NCI-H128 (cell line): Measurements from ENCODE around the gene NFE2L1.
A peak's percentile ranks its signal among the peaks of the same experiment; 100 is the strongest.
"Not testable (repeated sequence)": the region's sequence is repeated elsewhere in the genome, so short reads cannot be mapped to it uniquely, and the experiment has no call there.

ENCODE experiments used
- DNase-seq: peaks from one replicate; lab custom pipeline; 2025; ENCODE audit not compliant: unreplicated experiment; lab: John Stamatoyannopoulos, UW

Gene NFE2L1

DNA sequence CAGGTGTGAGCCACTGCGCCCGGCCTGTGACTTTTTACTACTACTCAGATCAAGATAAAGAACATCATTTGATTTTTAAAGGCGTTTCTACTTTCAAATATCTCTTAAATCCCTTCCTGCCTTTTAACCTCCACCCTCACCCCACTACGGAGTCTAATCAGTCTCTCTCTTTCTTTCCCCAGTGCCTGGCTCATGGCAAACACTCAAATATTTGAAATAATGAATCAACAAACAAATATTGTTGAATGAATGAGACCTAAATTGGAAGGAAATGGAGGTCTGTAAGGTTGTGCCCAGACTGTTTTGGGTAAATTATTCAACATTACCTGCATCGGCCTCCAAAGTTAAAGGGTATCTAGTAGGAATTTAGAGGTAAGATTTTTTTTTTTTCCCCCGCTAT, 25.3 kb upstream of the NFE2L1 start:
- no peak for DNase-seq

DNA sequence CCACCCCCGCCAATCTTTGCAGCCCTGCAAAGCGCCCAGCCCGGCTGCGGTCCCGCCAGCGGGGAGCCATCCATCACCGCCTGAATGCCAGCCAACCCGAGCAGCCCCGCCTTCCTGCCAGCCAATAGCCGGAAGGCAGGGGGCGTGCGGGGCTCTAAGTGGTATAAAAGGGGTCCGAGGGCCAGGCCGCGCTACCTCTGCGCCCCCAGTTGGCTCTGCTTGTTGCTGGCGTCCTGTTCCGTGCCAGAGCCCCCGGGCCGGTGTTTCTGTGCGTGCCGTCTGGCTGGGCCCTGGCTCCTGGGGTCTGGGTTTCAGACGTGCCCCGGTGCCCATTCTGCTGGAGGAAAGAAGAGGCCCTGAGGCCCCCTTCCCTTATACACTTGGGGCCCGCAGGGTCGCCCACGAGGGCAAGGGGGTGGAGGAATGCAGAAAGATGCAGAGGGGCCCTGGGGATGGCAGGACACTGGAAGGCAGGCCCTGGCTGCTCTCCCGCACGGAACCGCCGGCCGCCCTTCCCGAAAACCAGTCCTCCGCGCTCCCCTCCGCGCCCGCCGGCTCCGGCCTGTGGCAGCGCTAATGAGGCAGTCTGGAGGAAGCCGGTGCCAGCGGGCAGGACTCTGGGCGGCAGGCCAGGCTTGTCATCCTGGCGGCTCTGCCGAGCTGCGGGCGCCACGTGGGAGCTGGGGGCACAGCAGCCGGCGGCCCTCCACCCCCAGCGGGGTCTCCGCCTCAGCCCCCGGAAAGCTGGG, 24.6 kb upstream of the NFE2L1 start:
- DNase-seq, result peak; percentile 34

GRCh38 chr17:48024149-48025039, 23.8 kb upstream of the NFE2L1 start:
- no peak for DNase-seq

GRCh38 chr17:48025040-48025903, 22.9 kb upstream of the NFE2L1 start:
- peak; percentile 84 for DNase-seq

DNA sequence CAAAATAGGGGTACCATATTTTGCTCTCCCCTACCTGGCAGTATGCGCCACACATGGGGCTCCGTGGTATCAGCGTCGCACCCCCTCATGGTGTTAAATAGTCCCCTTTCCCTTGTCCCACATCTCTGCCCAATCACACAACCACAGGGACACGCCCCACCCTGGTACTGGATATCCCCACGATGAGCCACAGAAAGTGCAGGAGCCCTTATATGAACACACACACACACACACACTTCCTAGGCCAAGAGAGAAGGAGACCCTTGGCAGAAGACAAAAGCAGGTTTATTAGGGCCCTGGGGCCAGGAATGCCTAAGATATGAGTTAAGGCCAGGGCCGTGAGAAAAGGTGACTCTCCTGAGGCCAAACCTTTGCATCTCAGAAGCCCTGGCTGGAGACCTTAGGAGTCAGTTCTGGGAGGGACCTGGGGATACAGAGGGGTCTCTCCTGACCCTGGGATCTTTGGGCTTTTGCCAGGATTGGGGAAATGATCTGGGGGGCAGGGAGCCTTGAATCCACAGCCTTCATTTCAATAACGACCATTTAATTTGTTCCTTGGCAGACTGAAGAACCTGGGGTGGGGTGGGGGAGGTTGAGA, 22.2 kb upstream of the NFE2L1 start:
- DNase-seq, result no peak

DNA sequence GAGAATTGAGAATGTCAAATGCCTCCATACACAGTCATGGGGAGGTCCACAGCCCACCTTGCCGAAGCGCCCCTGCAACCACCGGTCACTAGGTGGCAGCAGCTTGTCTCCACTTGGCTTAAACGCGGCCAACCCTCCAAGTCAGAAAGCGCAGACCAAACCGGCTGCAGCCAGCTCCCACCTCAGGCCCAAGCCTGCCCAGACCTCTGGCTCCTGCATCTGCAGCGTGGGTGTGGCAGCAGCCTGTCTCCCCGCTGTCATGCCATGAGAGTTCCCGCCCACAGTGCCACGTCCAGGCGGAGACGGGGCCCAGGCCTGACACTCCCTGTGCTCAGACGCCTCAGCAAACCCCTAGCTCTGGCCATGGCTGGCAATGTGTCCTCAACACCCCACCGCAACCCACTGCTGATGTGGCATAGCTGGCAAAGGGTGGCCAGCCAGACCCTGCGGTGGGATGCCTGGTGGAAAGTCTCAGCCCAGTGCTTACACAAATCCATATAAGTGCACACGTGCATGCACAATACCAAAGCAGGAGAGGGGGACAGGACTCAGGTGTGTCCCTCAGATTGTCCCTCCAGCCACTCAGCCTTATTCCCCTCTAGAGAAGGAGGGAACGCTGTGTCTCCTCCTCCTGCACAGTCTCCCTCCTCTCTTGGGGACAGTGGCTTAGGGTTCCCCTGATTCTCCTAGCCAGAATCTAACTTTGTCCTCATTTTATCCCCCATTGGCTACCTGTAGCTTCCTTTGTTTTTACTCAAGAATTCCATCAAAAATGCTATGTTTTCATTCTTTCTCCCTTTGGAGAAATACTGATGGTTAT, 21.4 kb upstream of the NFE2L1 start:
- DNase-seq, result peak; percentile 69

DNA sequence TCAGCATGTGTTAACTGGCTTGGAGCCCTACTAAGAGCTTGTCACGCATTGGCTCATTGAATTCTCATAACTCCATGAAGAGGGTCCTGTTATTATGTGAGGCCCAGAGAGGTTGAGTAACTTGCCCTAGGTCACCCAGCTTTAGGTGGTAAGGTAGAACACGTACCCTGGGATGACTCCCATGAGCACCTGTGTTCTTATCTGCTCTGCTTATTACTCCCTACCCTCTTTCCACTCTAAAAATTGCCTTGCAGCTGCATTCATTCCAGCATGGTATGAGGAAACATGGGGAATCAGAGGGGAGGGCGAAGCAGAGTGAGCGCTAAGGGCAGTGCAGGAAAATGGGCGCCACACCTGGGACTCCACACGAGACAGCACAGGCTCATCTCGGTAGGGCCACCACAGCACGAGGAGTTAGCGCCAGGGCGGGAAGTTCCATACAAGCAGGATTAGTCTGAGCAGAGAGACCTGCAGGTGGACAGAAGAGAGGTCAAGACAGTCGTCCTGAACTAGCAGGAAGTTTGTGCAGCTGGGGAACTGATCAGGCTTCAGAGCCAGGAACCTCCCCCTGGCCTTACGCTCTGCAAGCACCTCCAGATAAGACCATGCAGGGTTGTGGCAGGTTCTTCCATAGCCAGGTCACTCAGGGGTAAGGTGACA, 20.7 kb upstream of the NFE2L1 start:
- DNase-seq, result no peak

GRCh38 chr17:48028736-48029135, 19.4 kb upstream of the NFE2L1 start:
- no peak for DNase-seq

DNA sequence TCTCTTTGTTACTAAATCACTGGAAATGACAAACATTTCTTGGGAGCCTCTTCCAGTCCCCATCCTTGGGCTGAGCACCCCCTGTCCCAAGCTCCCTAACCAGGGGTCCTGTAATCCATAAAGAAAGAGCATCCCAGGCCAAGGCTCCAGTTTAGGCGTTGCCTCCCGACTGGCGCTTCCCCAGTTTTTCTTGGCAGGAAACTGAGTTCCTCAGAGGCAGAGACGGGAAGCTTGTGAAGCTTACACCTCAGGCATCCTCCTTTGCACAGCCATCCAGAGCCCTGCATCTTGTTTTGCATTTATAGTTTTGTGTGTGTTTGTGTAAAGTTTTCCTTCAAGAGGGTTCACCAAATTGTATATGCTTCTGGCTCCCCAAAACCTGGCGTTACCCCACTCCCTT, 17.6 kb upstream of the NFE2L1 start:
- DNase-seq, result no peak

- DNase-seq, result no peak
Measured at GRCh38 chr17:48031966-48032365, 16.2 kb upstream of the NFE2L1 start.

GRCh38 chr17:48034734-48035133, 13.4 kb upstream of the NFE2L1 start:
- not testable (repeated sequence) for DNase-seq

GRCh38 chr17:48036693-48037035, 11.5 kb upstream of the NFE2L1 start:
- no peak for DNase-seq

DNA sequence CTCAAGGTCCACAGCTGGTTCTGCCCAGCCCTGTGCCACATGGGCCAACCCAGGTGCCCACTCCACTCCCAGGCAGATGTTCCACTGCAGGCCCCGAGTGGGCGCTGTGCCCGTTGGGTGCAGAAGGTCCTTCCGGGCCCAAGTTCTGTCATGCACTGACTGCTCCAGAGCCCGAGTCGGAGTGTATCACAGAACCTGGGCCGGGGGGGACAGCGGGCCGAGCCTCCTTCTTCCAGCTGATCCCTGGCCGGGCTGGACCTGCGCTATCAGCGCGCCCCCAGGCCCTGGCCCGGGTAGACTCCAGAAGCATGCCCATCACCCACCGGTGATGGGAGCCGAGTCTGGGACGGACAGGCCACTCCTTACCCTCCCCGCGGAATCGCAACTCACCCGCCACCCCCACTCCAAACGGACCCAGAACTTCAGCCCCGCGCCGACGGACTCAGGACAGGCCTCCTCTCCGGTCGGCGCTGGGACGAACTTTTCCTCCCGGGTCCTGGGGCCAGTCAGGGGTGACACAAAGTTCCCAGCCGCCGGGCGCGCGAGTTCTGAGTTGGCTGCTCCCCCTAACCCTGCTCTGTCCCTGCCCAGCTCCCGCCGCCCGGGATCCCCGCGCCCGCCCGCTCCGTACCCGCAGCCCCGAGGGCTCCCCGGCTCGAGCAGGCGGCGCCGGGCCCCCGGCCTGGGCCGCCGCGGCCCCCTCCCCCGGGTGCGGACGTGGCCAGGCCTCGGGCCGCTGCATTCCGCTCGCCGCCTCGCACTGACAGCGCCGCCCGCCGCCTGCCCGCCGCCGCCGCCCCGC, 10.9 kb upstream of the NFE2L1 start, which contains the start of gene COPZ2:
Gene COPZ2, minus strand, starts transcription at position 762 of the 802 bp plus-strand sequence. Its CDS starts 20 bp downstream, at position 742.
- no peak for DNase-seq

GRCh38 chr17:48037838-48038323, 10.3 kb upstream of the NFE2L1 start:
- DNase-seq, result no peak

GRCh38 chr17:48038687-48039086, 9.5 kb upstream of the NFE2L1 start:
- DNase-seq, result no peak

DNA sequence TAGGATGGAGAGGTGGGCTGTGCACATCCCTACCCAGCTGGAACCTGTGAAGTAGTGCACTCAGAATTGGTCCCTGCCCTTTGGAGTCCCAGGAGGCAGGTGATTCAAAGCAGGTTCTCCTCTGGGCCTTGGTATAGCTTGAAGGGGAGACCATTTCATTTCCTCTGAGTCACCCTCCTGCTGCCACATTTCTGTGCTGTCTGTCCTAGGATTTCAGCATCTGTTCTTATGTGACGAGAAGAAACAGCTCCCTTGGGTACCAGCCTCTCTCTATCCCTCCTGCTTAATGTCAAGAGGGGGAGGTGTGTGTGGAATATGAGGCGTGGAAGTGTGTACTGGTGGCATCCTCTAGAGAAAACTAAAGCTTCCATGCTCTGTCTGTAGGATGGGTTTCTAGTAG, 5.0 kb upstream of the NFE2L1 start:
- no peak for DNase-seq

GRCh38 chr17:48044851-48045250, 3.3 kb upstream of the NFE2L1 start:
- no peak for DNase-seq

DNA sequence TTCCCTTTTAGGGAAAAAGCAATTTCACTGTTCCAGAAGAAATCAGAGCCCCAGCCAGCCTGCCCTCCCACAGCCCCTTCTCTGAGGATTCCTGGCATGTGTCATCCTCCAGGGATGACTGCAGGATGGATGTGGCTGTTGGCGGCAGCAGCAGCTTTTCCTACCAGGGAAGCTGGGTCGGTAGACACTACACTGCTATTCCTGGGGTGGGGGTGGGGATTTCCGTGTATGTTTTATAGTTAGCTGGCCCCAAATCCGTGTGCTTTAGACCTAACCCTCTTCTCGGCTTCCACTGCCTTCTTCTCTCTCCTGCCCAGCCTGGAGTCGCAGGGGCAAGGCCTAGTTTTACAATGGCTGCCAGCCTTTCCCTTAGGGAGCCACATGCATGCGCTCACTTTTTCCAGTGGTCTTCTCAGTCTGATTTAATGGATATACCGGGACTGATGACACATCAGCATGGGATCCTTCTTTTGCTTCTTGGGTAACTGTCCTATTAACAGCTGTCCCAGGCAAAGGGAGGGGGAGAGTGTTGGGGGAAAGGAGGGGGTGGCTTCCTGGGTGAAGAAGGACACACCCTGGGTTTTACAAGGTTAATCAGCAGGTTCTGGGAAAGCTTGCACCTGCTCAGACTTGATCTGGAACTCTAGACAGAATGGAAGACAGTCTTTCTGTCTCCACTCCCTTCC, 2.7 kb upstream of the NFE2L1 start:
- no peak for DNase-seq
